HG02884 (cell line): Measurements from ENCODE around the gene KAT6B.
A peak's percentile ranks its signal among the peaks of the same experiment; 100 is the strongest.

Experiments
- ATAC-seq: cut with Tn5 transposase; IDR thresholded peaks from one replicate; pipeline ENCODE4 v1.9.1; 2021; ENCODE audit warnings: mild to moderate bottlenecking, moderate library complexity; ENCODE audit not compliant: unreplicated experiment

The KAT6B gene

GRCh38 chr10:74944205-74944604, 117.8 kb downstream of the KAT6B start:
- ATAC-seq = no peak

GRCh38 chr10:74947781-74948401, 121.5 kb downstream of the KAT6B start:
- no peak for ATAC-seq

GRCh38 chr10:74949034-74949832, 122.8 kb downstream of the KAT6B start:
- no peak for ATAC-seq

- no peak for ATAC-seq
Measured at GRCh38 chr10:74949843-74950765, 123.7 kb downstream of the KAT6B start.

GRCh38 chr10:74953214-74953613, 126.8 kb downstream of the KAT6B start:
- no peak for ATAC-seq

GRCh38 chr10:74955796-74956195, 129.4 kb downstream of the KAT6B start:
- ATAC-seq = no peak

- no peak for ATAC-seq
Measured at GRCh38 chr10:74956555-74957111, 130.2 kb downstream of the KAT6B start.

- ATAC-seq = no peak
Measured at GRCh38 chr10:74957285-74957961, 131.0 kb downstream of the KAT6B start.

GRCh38 chr10:74958316-74958715, 131.9 kb downstream of the KAT6B start:
- no peak for ATAC-seq

GRCh38 chr10:74960670-74961069, 134.3 kb downstream of the KAT6B start:
- no peak for ATAC-seq

GRCh38 chr10:74962517-74962916, 136.1 kb downstream of the KAT6B start:
- no peak for ATAC-seq

GRCh38 chr10:74963549-74963948, 137.1 kb downstream of the KAT6B start:
- ATAC-seq = peak; percentile 65

GRCh38 chr10:74967911-74968666, 141.7 kb downstream of the KAT6B start:
- ATAC-seq = no peak

- no peak for ATAC-seq
Measured at GRCh38 chr10:74968667-74969061, 142.3 kb downstream of the KAT6B start.

- no peak for ATAC-seq
Measured at GRCh38 chr10:74969093-74969492, 142.7 kb downstream of the KAT6B start.

GRCh38 chr10:74969530-74969929, 143.1 kb downstream of the KAT6B start:
- no peak for ATAC-seq

- no peak for ATAC-seq
Measured at GRCh38 chr10:74973741-74974392, 147.5 kb downstream of the KAT6B start.

GRCh38 chr10:74975758-74976157, 149.4 kb downstream of the KAT6B start:
- no peak for ATAC-seq

GRCh38 chr10:74976565-74976964, 150.2 kb downstream of the KAT6B start:
- no peak for ATAC-seq
